Peyer's patch (tissue), 4 donors: ENCODE results near the gene CCDC144A.
"Not testable (repeated sequence)": the region's sequence is repeated elsewhere in the genome, so short reads cannot be mapped to it uniquely, and the experiment has no call there.

ENCODE experiments used
- CTCF ChIP-seq, 6 experiments: fragments of 450-650 bp in 4 of 6; fragments of 200-600 bp in 2 of 6; sonication (generic) in 1 of 6; IDR thresholded peaks; one replicate each; pipeline ENCODE4 v1.5.1; 2017 to 2019; ENCODE audit warnings: antibody characterized with exemption in 6 of 6, mild to moderate bottlenecking in 3 of 6, moderate library complexity in 1 of 6
- POLR2A ChIP-seq, 2 donors: fragments of 450-650 bp; IDR thresholded peaks; one replicate each; pipeline ENCODE4 v1.5.1; 2017; ENCODE audit warnings: antibody characterized with exemption in 2 of 2, mild to moderate bottlenecking in 2 of 2, moderate library complexity in 2 of 2

- not testable (repeated sequence) for TF ChIP-seq CTCF, POLR2A (IDR thresholded peaks at IDR 0.05)
Measured at GRCh38 chr17:16810236-16810635, 120.2 kb downstream of the CCDC144A start.
